ENCODE results near the gene LYRM7.
A peak's percentile ranks its signal among the peaks of the same experiment; 100 is the strongest.
"Not testable (repeated sequence)": the region's sequence is repeated elsewhere in the genome, so short reads cannot be mapped to it uniquely, and the experiment has no call there.

Gene LYRM7

DNA sequence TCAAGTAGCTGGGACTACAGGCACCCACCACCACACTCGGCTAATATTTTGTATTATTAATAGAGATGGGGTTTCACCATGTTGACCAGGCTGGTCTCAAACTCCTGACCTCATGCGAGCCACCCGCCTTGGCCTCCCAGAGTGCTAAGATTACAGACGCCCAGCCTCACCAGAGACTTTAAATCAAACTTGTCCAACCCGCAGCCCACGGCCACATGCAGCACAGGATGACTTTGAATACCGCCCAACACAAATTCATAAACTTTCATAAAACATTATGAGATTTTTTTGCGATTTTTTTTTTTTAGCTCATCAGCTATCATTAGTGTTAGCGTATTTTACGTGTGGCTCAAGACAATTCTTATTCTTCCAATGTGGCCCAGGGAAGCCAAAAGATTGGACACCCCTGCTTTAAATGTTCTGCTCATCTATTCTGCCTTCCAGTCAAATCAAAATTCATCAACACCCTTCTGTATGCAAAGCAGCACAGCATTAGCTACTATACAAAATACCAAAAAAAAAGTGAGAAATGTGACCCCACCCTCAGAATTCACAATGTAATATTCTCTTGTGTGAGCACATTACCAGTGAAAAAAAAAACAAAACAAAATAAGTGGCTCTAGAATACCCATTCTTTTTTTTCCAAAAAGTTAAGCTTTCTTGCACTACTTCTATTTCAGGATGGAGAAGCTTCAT is 50.4 kb downstream of the LYRM7 start:
- no peak for DNase-seq (ENCODE audit: low read depth in 2 of 2)

DNA sequence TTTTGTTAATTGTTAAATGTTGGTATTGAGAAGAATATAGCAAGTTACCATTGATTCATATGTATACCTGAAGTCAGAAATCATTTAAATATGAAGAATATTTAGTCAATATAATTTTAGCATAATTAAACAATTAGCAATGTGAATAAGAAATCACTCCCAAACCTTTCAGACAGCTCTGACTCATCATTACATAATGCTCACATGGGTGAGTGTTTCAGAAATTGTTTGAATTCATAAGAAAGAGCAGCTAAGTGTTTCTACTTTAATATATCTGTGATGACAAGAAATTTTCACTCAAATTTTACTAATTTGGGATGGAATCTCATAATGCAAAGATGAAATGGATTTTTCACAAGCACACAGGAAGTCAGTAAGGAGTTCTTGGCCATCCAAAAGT is 51.1 kb downstream of the LYRM7 start:
- DNase-seq (ENCODE audit: low read depth in 2 of 2), result no peak

DNA sequence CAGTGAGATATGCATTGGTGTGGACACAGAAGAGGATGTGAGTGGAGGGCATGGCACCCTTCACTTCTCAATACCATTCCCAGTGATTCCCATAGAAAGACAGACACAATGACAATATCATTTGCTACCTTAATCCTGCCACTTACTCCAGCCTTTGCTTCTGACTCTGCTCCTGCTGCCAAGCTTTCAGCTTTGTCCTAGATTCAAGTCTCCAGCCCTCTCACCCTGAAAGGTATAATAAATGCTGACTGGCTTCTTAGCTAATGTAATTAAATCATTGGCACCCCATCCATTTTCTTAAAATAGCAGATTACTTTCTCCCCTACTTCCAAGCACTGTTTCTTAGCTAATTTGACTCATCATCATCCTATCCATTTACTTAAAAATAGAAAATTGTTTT is 52.0 kb downstream of the LYRM7 start:
- no peak for DNase-seq (ENCODE audit: low read depth in 2 of 2)

DNA sequence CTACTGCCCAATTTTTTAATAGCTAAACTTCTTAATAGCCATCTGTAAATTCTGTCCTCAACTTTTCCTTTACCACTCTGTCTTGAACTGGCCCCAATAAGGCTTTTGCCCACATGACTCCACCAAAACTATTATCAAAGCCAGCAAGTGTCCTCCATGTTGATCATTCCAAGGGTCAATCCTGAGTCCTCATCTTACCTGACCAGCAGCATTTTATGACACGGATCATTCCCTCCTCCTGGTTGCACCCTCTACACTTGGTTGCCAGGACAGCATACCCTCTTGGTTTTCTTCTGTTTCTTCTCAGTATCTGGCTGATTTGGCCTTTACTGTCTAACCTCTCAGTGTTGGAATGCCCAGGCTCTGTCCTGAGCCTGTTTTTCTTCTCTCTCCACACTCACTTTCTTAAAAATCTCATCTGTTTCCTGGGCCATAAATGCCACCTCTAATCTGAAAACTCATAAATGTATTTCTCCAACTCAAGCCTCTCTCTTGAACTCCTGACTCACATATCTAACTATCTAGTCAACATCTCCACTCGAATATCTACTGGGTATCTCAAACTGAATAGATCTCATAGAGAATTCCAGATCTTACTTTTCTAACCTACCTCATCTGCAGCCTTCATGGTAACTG is 53.1 kb downstream of the LYRM7 start:
- no peak for DNase-seq (ENCODE audit: low read depth in 2 of 2)

DNA sequence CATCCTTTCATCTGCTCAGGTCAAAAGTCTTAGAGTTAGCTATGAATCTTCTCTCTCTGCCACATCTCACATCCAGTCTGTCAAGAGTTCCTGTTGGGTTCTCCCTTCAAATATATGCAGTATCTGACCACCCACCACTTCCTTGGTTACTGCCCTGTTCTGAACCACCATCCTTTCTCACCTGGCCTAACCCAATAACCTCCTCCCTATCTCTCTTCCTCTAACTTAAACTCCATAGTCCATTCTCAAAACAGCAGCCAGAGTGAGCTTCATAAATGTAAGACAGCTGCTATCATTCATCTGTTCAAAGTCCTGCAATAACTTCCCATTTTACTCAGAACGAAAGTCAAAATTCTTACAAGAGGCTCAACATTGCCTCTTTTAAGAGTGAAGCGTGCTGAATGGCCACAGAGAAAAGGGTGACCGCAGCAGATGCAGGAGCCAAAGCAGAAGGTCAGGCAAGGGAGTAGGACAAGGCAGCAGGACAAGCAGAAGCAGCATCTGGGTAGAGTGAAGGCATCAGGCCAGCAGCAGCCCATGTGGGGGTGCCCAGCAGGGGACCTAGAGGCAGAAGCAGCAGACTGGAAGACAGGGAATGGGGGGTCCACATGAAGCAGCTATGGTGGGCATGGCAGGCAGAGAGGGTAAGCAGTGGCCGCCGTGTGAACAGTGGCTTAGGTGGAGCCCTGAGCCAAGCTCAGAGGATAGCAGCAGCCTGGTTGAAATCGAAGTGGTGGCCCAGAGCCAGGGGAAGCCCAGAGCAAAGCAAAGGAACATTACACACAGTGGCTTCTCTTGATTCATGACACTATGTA is 53.9 kb downstream of the LYRM7 start:
- DNase-seq (ENCODE audit: low read depth in 2 of 2), result no peak

- no peak for DNase-seq (ENCODE audit: low read depth in 2 of 2)
Observed at GRCh38 chr5:131225282-131225974, 54.7 kb downstream of the LYRM7 start.

- no peak for DNase-seq (ENCODE audit: low read depth in 2 of 2)
Observed at GRCh38 chr5:131226899-131227298, 56.2 kb downstream of the LYRM7 start.

DNA sequence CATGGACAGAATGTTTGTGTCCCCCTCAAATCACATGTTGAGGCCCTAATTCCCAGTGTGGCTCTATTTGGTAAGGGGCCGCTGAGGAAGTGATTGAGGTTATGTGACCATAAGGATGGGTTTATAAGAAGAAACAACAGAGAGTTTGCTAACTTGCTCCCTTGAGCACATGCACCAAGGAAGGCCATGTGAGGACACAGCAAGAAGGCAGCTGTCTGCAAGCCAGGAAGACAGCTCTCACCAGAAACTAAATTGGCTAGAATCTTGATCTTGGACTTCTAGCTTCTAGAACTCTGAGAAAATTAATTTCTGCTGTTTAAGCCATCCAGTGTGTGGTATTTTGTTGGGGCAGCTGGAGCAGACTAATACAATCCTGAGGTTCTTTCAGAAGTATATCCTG is 57.9 kb downstream of the LYRM7 start:
- no peak for DNase-seq (ENCODE audit: low read depth in 2 of 2)

- DNase-seq (ENCODE audit: low read depth in 2 of 2), result no peak
Observed at GRCh38 chr5:131229623-131230022, 58.9 kb downstream of the LYRM7 start.

GRCh38 chr5:131230406-131230805 is 59.7 kb downstream of the LYRM7 start:
- no peak for DNase-seq (ENCODE audit: low read depth in 2 of 2)

GRCh38 chr5:131239686-131240085 is 68.9 kb downstream of the LYRM7 start:
- DNase-seq (ENCODE audit: low read depth in 2 of 2), result no peak

- no peak for DNase-seq (ENCODE audit: low read depth in 2 of 2)
Observed at GRCh38 chr5:131242728-131243255, 72.0 kb downstream of the LYRM7 start.

DNA sequence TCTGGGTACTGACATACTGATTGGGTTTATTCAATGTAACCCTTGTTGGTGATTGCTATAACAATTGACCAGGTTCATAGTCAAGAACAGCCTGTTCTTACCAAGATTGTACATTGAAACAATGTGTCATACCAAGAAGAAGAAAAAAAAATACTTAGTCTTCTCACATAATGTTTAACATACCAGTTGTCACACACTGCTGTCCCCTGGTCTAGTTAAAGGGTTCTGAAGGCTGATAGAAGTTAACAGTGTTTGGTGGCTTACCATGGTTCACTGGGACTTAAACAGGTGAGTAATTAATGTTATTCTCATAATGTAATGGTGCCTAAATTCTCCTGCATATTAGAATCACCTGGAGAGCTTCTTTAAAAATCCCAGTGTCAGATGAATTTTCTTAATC is 74.6 kb downstream of the LYRM7 start:
- DNase-seq (ENCODE audit: low read depth in 2 of 2), result no peak

- DNase-seq (ENCODE audit: low read depth in 2 of 2), result no peak
Observed at GRCh38 chr5:131245948-131246347, 75.2 kb downstream of the LYRM7 start.

- no peak for DNase-seq (ENCODE audit: low read depth in 2 of 2)
Observed at GRCh38 chr5:131246504-131246903, 75.8 kb downstream of the LYRM7 start.

- DNase-seq (ENCODE audit: low read depth in 2 of 2), result no peak
Observed at GRCh38 chr5:131250751-131251475, 80.2 kb downstream of the LYRM7 start.

DNA sequence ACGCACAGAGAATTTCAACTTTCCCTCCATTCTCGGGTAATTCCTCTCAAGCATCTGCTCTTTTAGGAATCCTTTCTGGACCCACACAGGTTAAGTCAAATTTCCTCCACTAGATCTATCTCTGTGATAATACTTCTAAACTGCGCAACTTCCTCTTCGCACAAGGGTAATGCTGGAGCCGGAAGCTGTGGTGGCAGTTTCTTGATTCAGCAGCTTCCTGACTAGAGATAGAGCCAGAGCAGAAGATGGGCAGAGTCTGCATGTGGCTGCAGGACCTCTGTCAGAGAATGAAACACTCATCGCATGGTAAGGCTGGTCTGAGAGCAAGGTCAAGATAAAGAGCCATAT is 82.1 kb downstream of the LYRM7 start:
- DNase-seq (ENCODE audit: low read depth in 2 of 2), result peak; percentile 17 to 49

DNA sequence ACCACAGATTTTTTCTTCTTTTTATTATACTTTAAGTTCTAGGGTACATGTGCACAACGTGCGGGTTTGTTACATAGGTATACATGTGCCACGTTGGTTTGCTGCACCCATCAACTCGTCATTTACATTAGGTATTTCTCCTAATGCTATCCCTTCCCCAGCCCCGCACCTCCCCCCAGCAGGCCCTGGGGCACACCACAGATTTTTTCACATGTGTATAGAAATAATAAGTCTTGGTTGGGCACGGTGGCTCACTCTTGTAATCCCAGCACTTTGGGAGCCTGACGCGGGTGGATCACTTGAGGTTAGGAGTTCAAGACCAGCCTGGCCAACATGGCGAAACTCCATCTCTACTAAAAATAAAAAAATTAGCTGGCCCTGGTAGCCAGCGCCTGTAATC is 83.3 kb downstream of the LYRM7 start:
- DNase-seq (ENCODE audit: low read depth in 2 of 2), result not testable (repeated sequence)

GRCh38 chr5:131254741-131255140 is 84.0 kb downstream of the LYRM7 start:
- no peak for DNase-seq (ENCODE audit: low read depth in 2 of 2)

All from stimulated activated CD4-positive, alpha-beta T cell treated with anti-CD3 and anti-CD28 coated beads, Interleukin-1b, Interleukin-23, amount 100 ng/mL, for 1 hour (primary cell).